ENCODE results near the gene GGT6. TPM values are rescaled to one million over a fixed set of nuclear protein-coding genes. Genes with fewer than 3 reads are reported as not detected.

The GGT6 gene
- polyA plus RNA-seq, 1 donor (not counting 4 experiments of a cell fraction or from before 2014, with no cell fraction given): 0.93 TPM

GRCh38 chr17:4509401-4509800 lies 51.0 kb downstream of the GGT6 start:
- no peak overlapping the region for H3K4me3 ChIP-seq (ENCODE audit: control insufficient read depth in 2 of 3, extremely low read depth in 1 of 3, insufficient read depth in 2 of 3, low read depth in 1 of 3, low read length in 3 of 3)
- no peak overlapping the region for H2AFZ ChIP-seq (ENCODE audit: control insufficient read depth, low read length)
- no peaks in the 10 kb centered on the region for H3K9me1 ChIP-seq (ENCODE audit: control insufficient read depth, extremely low read depth, insufficient read depth, low read length)
- no peaks in the 10 kb centered on the region for H3K4me1 ChIP-seq (ENCODE audit: control insufficient read depth, extremely low read depth, insufficient read depth, low read length)
- no peak overlapping the region for H3K27ac ChIP-seq (ENCODE audit: control insufficient read depth, insufficient read depth, low read length)
- no peak for DNase-seq (ENCODE audit: low read depth, low spot score)
- no peaks in the 10 kb centered on the region for H3K36me3 ChIP-seq (ENCODE audit: control insufficient read depth in 2 of 2, extremely low read depth in 1 of 2, insufficient read depth in 2 of 2, low read length in 2 of 2)
- no peak overlapping the region for H3K9ac ChIP-seq (ENCODE audit: control insufficient read depth, extremely low read depth, insufficient read depth, low read length)
- no peak for TF ChIP-seq EZH2 (IDR thresholded peaks at IDR 0.05; ENCODE audit: low read length)
- TF ChIP-seq CTCF (optimal IDR thresholded peaks at IDR 0.05 in 1 of 3, IDR thresholded peaks at IDR 0.05 in 1 of 3, conservative IDR thresholded peaks at IDR 0.05 in 1 of 3; ENCODE audit: extremely low read depth in 1 of 3, insufficient read depth in 2 of 3, low read length in 3 of 3): no peak
- FAIRE-seq: no peak
- no peaks in the 10 kb centered on the region for H3K79me2 ChIP-seq (ENCODE audit: control insufficient read depth, insufficient read depth, low read length)
- dilution Hi-C loops (cut with MboI; ENCODE audit: extremely low pct_ligation_motif_present, low sequenced_read_pairs): no loop called here
- H4K20me1 ChIP-seq (ENCODE audit: control insufficient read depth, extremely low read depth, insufficient read depth, low read length): no peaks in the 10 kb centered on the region
- no peaks in the 10 kb centered on the region for H3K9me3 ChIP-seq (ENCODE audit: control insufficient read depth, low read depth, low read length)
- peaks cover 20% of the 10 kb centered on the region for H3K27me3 ChIP-seq (ENCODE audit: control insufficient read depth, extremely low read depth, insufficient read depth, low read length)
- H3K4me2 ChIP-seq (ENCODE audit: control insufficient read depth, extremely low read depth, insufficient read depth, low read depth, low read length): no peak overlapping the region

GRCh38 chr17:4508207-4508606 lies 52.2 kb downstream of the GGT6 start:
- H3K27me3 ChIP-seq (ENCODE audit: control insufficient read depth, extremely low read depth, insufficient read depth, low read length): peaks cover 25% of the 10 kb centered on the region
- TF ChIP-seq CTCF (optimal IDR thresholded peaks at IDR 0.05 in 1 of 3, IDR thresholded peaks at IDR 0.05 in 1 of 3, conservative IDR thresholded peaks at IDR 0.05 in 1 of 3; ENCODE audit: extremely low read depth in 1 of 3, insufficient read depth in 2 of 3, low read length in 3 of 3): no peak
- no peak for TF ChIP-seq EZH2 (IDR thresholded peaks at IDR 0.05; ENCODE audit: low read length)
- H3K36me3 ChIP-seq (ENCODE audit: control insufficient read depth in 2 of 2, extremely low read depth in 1 of 2, insufficient read depth in 2 of 2, low read length in 2 of 2): no peaks in the 10 kb centered on the region
- no peaks in the 10 kb centered on the region for H3K4me1 ChIP-seq (ENCODE audit: control insufficient read depth, extremely low read depth, insufficient read depth, low read length)
- no peak overlapping the region for H3K4me3 ChIP-seq (ENCODE audit: control insufficient read depth in 2 of 3, extremely low read depth in 1 of 3, insufficient read depth in 2 of 3, low read depth in 1 of 3, low read length in 3 of 3)
- H3K4me2 ChIP-seq (ENCODE audit: control insufficient read depth, extremely low read depth, insufficient read depth, low read depth, low read length): no peak overlapping the region
- H3K27ac ChIP-seq (ENCODE audit: control insufficient read depth, insufficient read depth, low read length): no peak overlapping the region
- no peaks in the 10 kb centered on the region for H3K9me3 ChIP-seq (ENCODE audit: control insufficient read depth, low read depth, low read length)
- no peaks in the 10 kb centered on the region for H3K9me1 ChIP-seq (ENCODE audit: control insufficient read depth, extremely low read depth, insufficient read depth, low read length)
- H4K20me1 ChIP-seq (ENCODE audit: control insufficient read depth, extremely low read depth, insufficient read depth, low read length): no peaks in the 10 kb centered on the region
- dilution Hi-C loops (cut with MboI; ENCODE audit: extremely low pct_ligation_motif_present, low sequenced_read_pairs): no loop called here
- DNase-seq (ENCODE audit: low read depth, low spot score) (no peak), FAIRE-seq (no peak)
- H2AFZ ChIP-seq (ENCODE audit: control insufficient read depth, low read length): no peak overlapping the region
- no peaks in the 10 kb centered on the region for H3K79me2 ChIP-seq (ENCODE audit: control insufficient read depth, insufficient read depth, low read length)
- H3K9ac ChIP-seq (ENCODE audit: control insufficient read depth, extremely low read depth, insufficient read depth, low read length): no peak overlapping the region

Measured in keratinocyte (primary cell).